H1 (cell line): ENCODE results near the gene RPL14. TPM values are rescaled to one million over a fixed set of nuclear protein-coding genes. Genes with fewer than 3 reads are reported as not detected.

Experiments used
- BACH1 ChIP-seq: IDR thresholded peaks from 2 replicates; pipeline ENCODE4 v1.6.1; 2012; ENCODE audit warnings: low read length, improper control_type of control experiment
- MAFK ChIP-seq: IDR thresholded peaks from 2 replicates; pipeline ENCODE4 v1.6.1; 2012; ENCODE audit warnings: low read depth, mild to moderate bottlenecking, improper control_type of control experiment, low read length
- polyA plus RNA-seq, 7 experiments: library from polyadenylated mRNA; depleted of rRNA in 3 of 7; stranded (reverse) in 5 of 7; unstranded in 2 of 7; fragments of >200 nt in 5 of 7; fragments of 200-250 nt in 2 of 7; gene quantifications; 1 replicate in 5 of 7; 2 replicates in 1 of 7; 4 replicates in 1 of 7; pipeline versions ENCODE4 v1.2.1 to v1.2.3, GENCODE V29; 2011 to 2013; ENCODE audit warnings: missing spikeins in 2 of 7, mixed read lengths in 2 of 7
- total RNA-seq: library from RNA; stranded (reverse); fragmentation: NEBNext Ultra II Directional; extraction: Animal tissue kit (Norgen Biotek cat#: 25700); gene quantifications from 2 replicates; pipeline ENCODE4 v1.2.1, GENCODE V29; 2021
- TF ChIP-seq, protein P1 (sequence below): IDR thresholded peaks from 2 replicates; pipeline ENCODE4 v1.6.1; 2011; ENCODE audit warnings: low read length, improper control_type of control experiment

RPL14 gene
- total and polyA plus RNA-seq, 2 of the 8 experiments (the other 6 are each of a cell fraction or from before 2014, with no cell fraction given) = 1,192 to 2,341 TPM

DNA sequence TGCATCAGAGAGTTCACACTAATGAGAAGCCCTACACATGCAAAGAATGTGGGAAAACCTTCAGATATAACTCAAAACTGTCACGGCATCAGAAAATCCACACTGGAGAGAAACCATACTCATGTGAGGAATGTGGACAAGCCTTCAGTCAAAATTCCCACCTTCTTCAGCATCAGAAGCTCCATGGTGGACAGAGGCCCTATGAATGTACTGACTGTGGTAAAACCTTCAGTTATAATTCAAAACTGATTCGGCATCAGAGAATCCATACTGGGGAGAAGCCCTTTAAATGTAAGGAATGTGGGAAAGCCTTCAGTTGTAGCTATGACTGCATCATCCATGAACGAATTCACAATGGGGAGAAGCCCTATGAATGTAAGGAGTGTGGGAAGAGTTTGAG is 30.0 kb downstream of the RPL14 start (continued):
- TF ChIP-seq, protein P1, sequence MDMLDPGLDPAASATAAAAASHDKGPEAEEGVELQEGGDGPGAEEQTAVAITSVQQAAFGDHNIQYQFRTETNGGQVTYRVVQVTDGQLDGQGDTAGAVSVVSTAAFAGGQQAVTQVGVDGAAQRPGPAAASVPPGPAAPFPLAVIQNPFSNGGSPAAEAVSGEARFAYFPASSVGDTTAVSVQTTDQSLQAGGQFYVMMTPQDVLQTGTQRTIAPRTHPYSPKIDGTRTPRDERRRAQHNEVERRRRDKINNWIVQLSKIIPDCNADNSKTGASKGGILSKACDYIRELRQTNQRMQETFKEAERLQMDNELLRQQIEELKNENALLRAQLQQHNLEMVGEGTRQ = no peak
- TF ChIP-seq BACH1 (no peak), MAFK (no peak)
